HEK293 (cell line): ENCODE data around the gene FXYD3.

Source experiments
- CTCF ChIA-PET: fragments of 350-600 bp; formaldehyde crosslinking; extraction: SDS; loops from one replicate; lab custom pipeline; 2021; ENCODE audit warnings: antibody characterized with exemption; lab: Yijun Ruan, JAX
- POLR2A ChIA-PET: fragments of 300-600 bp; formaldehyde crosslinking; extraction: SDS; loops from one replicate; lab custom pipeline; 2020; ENCODE audit warnings: antibody characterized with exemption, inconsistent platforms; lab: Yijun Ruan, JAX
- H3K27ac ChIP-seq: fragments of 200-500 bp; sonication (Bioruptor generic); 2 replicates; pipeline ENCODE4 v1.5.1; 2014; ENCODE audit warnings: low read depth, low read length, control low read depth, inconsistent platforms; ENCODE audit errors: extremely low read depth
- H3K36me3 ChIP-seq, 2 experiments: fragments of 200-500 bp in 1 of 2; sonication (Bioruptor generic) in 1 of 2; 1 replicate in 1 of 2; 2 replicates in 1 of 2; pipeline ENCODE4 v1.5.1; 2014 to 2017; ENCODE audit warnings: inconsistent platforms in 2 of 2, low read length in 2 of 2; ENCODE audit not compliant: control insufficient read depth in 2 of 2, insufficient read depth in 1 of 2
- H3K4me1 ChIP-seq: fragments of 200-500 bp; sonication (Bioruptor generic); 2 replicates; pipeline ENCODE4 v1.5.1; 2014; ENCODE audit warnings: mild to moderate bottlenecking, low read length, inconsistent platforms; ENCODE audit not compliant: control insufficient read depth, insufficient read depth
- H3K4me3 ChIP-seq: 2 replicates; pipeline ENCODE4 v1.5.1; 2011; ENCODE audit warnings: low read depth, mild to moderate bottlenecking, control low read depth, low read length, moderate library complexity
- H3K9me3 ChIP-seq: fragments of 200-500 bp; sonication (Bioruptor generic); 2 replicates; pipeline ENCODE4 v1.5.1; 2014; ENCODE audit warnings: low read depth, low read length, inconsistent platforms; ENCODE audit not compliant: control insufficient read depth, insufficient read depth
- GLI2 ChIP-seq: fragments of 450-650 bp; formaldehyde crosslinking; IDR thresholded peaks from 2 replicates; pipeline ENCODE4; 2017; ENCODE audit warnings: missing biosample characterization, missing genetic modification characterization, low read depth, borderline replicate concordance
- KLF10 ChIP-seq: fragments of 450-650 bp; IDR thresholded peaks from 2 replicates; pipeline ENCODE4 v1.5.1; 2018; ENCODE audit warnings: missing biosample characterization, mild to moderate bottlenecking, missing genetic modification characterization
- KLF9 ChIP-seq: fragments of 450-650 bp; formaldehyde crosslinking; IDR thresholded peaks from 2 replicates; pipeline ENCODE4 v1.5.1; 2016; ENCODE audit warnings: missing biosample characterization, missing genetic modification characterization, low read depth
- TCF7L2 ChIP-seq: IDR thresholded peaks from 2 replicates; pipeline ENCODE4 v1.6.1; 2011; ENCODE audit warnings: low read depth, mild to moderate bottlenecking, inconsistent platforms, low read length, moderate library complexity, borderline replicate concordance
- ZNF140 ChIP-seq: fragments of 450-650 bp; formaldehyde crosslinking; IDR thresholded peaks from 2 replicates; pipeline ENCODE4 v1.5.1; 2016; ENCODE audit warnings: missing biosample characterization, missing genetic modification characterization
- ZNF211 ChIP-seq: fragments of 450-650 bp; formaldehyde crosslinking; IDR thresholded peaks from 2 replicates; pipeline ENCODE4 v1.5.1; 2016; ENCODE audit warnings: low read depth, missing biosample characterization, missing genetic modification characterization
- ZNF248 ChIP-seq: fragments of 450-650 bp; formaldehyde crosslinking; IDR thresholded peaks from 2 replicates; pipeline ENCODE4 v1.5.1; 2017; ENCODE audit warnings: missing biosample characterization, missing genetic modification characterization
- ZNF324 ChIP-seq: fragments of 450-650 bp; formaldehyde crosslinking; IDR thresholded peaks from 2 replicates; pipeline ENCODE4 v1.5.1; 2016; ENCODE audit warnings: missing biosample characterization, missing genetic modification characterization
- ZNF423 ChIP-seq: fragments of 450-650 bp; formaldehyde crosslinking; IDR thresholded peaks from 2 replicates; pipeline ENCODE4 v1.5.1; 2016; ENCODE audit warnings: missing biosample characterization, missing genetic modification characterization
- ZNF530 ChIP-seq: fragments of 450-650 bp; formaldehyde crosslinking; IDR thresholded peaks from 2 replicates; pipeline ENCODE4 v1.5.1; 2016; ENCODE audit warnings: low read depth, missing biosample characterization, missing genetic modification characterization
- ZNF701 ChIP-seq: fragments of 450-650 bp; formaldehyde crosslinking; IDR thresholded peaks from 2 replicates; pipeline ENCODE4 v1.5.1; 2016; ENCODE audit warnings: missing biosample characterization, missing genetic modification characterization
- ZNF76 ChIP-seq: fragments of 450-650 bp; formaldehyde crosslinking; IDR thresholded peaks from 2 replicates; pipeline ENCODE4; 2016; ENCODE audit warnings: low read depth, missing biosample characterization, missing genetic modification characterization, borderline replicate concordance
- TF ChIP-seq, protein P1 (sequence below): fragments of 450-650 bp; formaldehyde crosslinking; IDR thresholded peaks from 2 replicates; pipeline ENCODE4 v1.5.1; 2017; ENCODE audit warnings: missing biosample characterization, missing genetic modification characterization
- TF ChIP-seq, protein P2 (sequence below): fragments of 450-650 bp; formaldehyde crosslinking; IDR thresholded peaks from 2 replicates; pipeline ENCODE4 v1.5.1; 2016; ENCODE audit warnings: missing biosample characterization, missing genetic modification characterization
- TF ChIP-seq, protein P3 (sequence below): fragments of 450-650 bp; IDR thresholded peaks from 2 replicates; pipeline ENCODE4 v1.5.1; 2018; ENCODE audit warnings: missing biosample characterization, missing genetic modification characterization
- TF ChIP-seq, protein P4 (sequence below): fragments of 450-650 bp; formaldehyde crosslinking; IDR thresholded peaks from 2 replicates; pipeline ENCODE4 v1.5.1; 2016; ENCODE audit warnings: missing biosample characterization, missing genetic modification characterization
- TF ChIP-seq, protein P5 (sequence below): fragments of 450-650 bp; formaldehyde crosslinking; IDR thresholded peaks from 2 replicates; pipeline ENCODE4 v1.5.1; 2016; ENCODE audit warnings: missing biosample characterization, missing genetic modification characterization

The FXYD3 gene

DNA sequence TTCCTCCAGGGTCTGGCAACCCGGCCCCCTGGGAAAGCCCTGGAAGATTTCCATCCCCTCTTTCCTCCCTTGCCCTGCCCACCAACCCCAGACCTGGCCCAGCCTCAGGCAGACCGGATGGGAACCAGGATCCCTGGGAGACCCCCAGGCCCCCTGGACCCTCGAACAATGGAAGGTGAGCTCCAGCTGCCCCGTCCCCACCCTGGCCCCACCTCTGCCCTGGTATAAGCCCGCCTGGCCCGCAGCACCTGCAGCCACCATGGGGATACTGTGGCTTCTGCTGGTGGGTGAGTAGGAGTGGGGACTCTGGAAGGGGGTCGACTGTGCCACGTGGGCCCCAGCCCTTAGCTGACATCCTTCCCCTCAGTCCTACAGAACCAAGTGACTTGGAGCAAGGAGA, 41.7 kb upstream of the FXYD3 start:
- Histone ChIP-seq H3K27ac (no peak overlapping the region), H3K4me3 (no peak overlapping the region), H3K36me3 (no peaks in the 10 kb centered on the region), H3K4me1 (no peaks in the 10 kb centered on the region), H3K9me3 (peaks cover 7% of the 10 kb centered on the region)
- TF ChIP-seq ZNF248 (tag by site-specific recombination) = no peak
- TF ChIP-seq KLF10 (tag by site-specific recombination) = no peak
- no peak for TF ChIP-seq ZNF423 (tag by site-specific recombination)
- POLR2A ChIA-PET = no interaction called here
- CTCF ChIA-PET = interaction anchor here (0.6 to 1.4 kb wide), 6 partner anchors 14 to 31 kb away, joined by 3 to 6 read pairs (median 5); no protein-coding TSS in a partner anchor

DNA sequence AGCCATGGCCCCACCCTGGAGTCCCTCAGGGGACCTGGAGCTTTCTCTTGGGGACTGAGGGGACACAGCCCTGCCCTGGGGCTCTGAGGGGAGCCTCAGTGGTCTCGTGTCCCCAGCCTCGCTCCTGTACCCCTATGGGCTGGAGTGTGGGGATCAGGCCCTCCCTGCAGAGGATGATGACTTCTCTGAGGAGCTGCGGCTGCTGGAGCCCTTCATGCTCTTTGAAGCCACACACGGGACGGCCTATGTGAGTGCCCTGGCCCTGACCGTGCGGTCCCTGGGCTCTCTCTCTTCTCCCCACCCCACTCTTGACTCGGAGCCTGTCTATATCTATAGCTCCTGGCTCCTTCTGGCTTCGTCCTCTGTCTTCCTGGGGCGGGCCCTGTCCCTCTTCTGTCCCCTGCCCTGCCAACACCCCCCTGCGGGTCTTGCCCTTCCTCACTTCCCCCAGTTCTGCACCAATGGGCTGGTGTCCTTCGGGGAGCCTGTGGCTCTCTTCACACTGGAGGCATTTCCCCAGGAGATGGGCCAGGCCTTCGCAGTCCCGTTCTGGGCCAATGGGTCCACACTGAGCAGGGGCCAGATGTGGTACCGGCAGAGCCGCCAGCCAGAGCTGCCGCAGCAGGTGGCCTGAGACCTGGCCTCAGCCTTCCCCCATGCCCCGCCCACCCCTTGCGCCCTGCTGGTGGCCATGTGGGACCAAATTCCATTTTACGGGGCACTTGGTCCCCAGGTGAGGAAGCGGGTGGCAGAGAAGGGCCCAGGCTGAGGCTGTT, 41.0 kb upstream of the FXYD3 start:
- ChIA-PET POLR2A (no interaction called here), CTCF (interaction anchor here (0.6 to 1.4 kb wide), 7 partner anchors 13 to 98 kb away, joined by 3 to 6 read pairs (median 5); no protein-coding TSS in a partner anchor)
- H3K4me1 ChIP-seq = no peaks in the 10 kb centered on the region
- TF ChIP-seq ZNF324 (tag by site-specific recombination) = no peak
- TF ChIP-seq ZNF140 (tag by site-specific recombination) = no peak
- no peak for TF ChIP-seq ZNF701 (tag by site-specific recombination)
- TF ChIP-seq, protein P1, sequence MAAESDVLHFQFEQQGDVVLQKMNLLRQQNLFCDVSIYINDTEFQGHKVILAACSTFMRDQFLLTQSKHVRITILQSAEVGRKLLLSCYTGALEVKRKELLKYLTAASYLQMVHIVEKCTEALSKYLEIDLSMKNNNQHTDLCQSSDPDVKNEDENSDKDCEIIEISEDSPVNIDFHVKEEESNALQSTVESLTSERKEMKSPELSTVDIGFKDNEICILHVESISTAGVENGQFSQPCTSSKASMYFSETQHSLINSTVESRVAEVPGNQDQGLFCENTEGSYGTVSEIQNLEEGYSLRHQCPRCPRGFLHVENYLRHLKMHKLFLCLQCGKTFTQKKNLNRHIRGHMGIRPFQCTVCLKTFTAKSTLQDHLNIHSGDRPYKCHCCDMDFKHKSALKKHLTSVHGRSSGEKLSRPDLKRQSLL (tag by site-specific recombination) = no peak
- TF ChIP-seq, protein P2, sequence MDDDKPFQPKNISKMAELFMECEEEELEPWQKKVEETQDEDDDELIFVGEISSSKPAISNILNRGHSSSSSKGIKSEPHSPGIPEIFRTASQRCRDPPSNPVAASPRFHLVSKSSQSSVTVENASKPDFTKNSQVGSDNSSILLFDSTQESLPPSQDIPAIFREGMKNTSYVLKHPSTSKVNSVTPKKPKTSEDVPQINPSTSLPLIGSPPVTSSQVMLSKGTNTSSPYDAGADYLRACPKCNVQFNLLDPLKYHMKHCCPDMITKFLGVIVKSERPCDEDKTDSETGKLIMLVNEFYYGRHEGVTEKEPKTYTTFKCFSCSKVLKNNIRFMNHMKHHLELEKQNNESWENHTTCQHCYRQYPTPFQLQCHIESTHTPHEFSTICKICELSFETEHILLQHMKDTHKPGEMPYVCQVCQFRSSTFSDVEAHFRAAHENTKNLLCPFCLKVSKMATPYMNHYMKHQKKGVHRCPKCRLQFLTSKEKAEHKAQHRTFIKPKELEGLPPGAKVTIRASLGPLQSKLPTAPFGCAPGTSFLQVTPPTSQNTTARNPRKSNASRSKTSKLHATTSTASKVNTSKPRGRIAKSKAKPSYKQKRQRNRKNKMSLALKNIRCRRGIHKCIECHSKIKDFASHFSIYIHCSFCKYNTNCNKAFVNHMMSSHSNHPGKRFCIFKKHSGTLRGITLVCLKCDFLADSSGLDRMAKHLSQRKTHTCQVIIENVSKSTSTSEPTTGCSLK (tag by site-specific recombination) = no peak
- TF ChIP-seq TCF7L2 = no peak
- TF ChIP-seq GLI2 (tag by site-specific recombination) = no peak
- TF ChIP-seq ZNF530 (tag by site-specific recombination) = no peak
- TF ChIP-seq, protein P3, sequence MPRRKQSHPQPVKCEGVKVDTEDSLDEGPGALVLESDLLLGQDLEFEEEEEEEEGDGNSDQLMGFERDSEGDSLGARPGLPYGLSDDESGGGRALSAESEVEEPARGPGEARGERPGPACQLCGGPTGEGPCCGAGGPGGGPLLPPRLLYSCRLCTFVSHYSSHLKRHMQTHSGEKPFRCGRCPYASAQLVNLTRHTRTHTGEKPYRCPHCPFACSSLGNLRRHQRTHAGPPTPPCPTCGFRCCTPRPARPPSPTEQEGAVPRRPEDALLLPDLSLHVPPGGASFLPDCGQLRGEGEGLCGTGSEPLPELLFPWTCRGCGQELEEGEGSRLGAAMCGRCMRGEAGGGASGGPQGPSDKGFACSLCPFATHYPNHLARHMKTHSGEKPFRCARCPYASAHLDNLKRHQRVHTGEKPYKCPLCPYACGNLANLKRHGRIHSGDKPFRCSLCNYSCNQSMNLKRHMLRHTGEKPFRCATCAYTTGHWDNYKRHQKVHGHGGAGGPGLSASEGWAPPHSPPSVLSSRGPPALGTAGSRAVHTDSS (tag by site-specific recombination) = no peak
- TF ChIP-seq, protein P4, sequence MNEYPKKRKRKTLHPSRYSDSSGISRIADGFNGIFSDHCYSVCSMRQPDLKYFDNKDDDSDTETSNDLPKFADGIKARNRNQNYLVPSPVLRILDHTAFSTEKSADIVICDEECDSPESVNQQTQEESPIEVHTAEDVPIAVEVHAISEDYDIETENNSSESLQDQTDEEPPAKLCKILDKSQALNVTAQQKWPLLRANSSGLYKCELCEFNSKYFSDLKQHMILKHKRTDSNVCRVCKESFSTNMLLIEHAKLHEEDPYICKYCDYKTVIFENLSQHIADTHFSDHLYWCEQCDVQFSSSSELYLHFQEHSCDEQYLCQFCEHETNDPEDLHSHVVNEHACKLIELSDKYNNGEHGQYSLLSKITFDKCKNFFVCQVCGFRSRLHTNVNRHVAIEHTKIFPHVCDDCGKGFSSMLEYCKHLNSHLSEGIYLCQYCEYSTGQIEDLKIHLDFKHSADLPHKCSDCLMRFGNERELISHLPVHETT (tag by site-specific recombination) = no peak
- TF ChIP-seq ZNF76 = no peak
- TF ChIP-seq, protein P5, sequence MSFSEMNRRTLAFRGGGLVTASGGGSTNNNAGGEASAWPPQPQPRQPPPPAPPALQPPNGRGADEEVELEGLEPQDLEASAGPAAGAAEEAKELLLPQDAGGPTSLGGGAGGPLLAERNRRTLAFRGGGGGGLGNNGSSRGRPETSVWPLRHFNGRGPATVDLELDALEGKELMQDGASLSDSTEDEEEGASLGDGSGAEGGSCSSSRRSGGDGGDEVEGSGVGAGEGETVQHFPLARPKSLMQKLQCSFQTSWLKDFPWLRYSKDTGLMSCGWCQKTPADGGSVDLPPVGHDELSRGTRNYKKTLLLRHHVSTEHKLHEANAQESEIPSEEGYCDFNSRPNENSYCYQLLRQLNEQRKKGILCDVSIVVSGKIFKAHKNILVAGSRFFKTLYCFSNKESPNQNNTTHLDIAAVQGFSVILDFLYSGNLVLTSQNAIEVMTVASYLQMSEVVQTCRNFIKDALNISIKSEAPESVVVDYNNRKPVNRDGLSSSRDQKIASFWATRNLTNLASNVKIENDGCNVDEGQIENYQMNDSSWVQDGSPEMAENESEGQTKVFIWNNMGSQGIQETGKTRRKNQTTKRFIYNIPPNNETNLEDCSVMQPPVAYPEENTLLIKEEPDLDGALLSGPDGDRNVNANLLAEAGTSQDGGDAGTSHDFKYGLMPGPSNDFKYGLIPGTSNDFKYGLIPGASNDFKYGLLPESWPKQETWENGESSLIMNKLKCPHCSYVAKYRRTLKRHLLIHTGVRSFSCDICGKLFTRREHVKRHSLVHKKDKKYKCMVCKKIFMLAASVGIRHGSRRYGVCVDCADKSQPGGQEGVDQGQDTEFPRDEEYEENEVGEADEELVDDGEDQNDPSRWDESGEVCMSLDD (tag by site-specific recombination) = no peak
- no peak for TF ChIP-seq ZNF211 (tag by site-specific recombination)
- TF ChIP-seq KLF9 (tag by site-specific recombination) = no peak
- no peak overlapping the region for H3K4me3 ChIP-seq
- H3K36me3 ChIP-seq = no peaks in the 10 kb centered on the region
- H3K9me3 ChIP-seq = peaks cover 7% of the 10 kb centered on the region
- H3K27ac ChIP-seq = no peak overlapping the region
